Activated CD4-positive, alpha-beta T cell treated with anti-CD3 and anti-CD28 coated beads for 36 hours (primary cell): Measurements from ENCODE around the gene ADAMTSL3. TPM values are rescaled to one million over a fixed set of nuclear protein-coding genes. Genes with fewer than 3 reads are reported as not detected.

ENCODE experiments used
- ATAC-seq: fragments of 200-7000 bp; cut with Tn5 transposase; one replicate; pipeline ENCODE4 v1.10.0; 2021; ENCODE audit warnings: mild to moderate bottlenecking, moderate library complexity
- CTCF ChIA-PET: fragments of 350-600 bp; sonication (Branson Sonifier 250); formaldehyde crosslinking; loops from one replicate; lab custom pipeline; 2021; ENCODE audit warnings: antibody characterized with exemption; lab: Charles Lee
- POLR2A ChIA-PET: fragments of 350-600 bp; sonication (Branson Sonifier 250); formaldehyde crosslinking; loops from one replicate; lab custom pipeline; 2021; ENCODE audit warnings: antibody characterized with exemption, inconsistent platforms; lab: Charles Lee
- DNase-seq: peaks from one replicate; pipeline ENCODE4 v3.0.0-alpha.2; 2020
- H3K27ac Mint-ChIP-seq: one replicate; pipeline ENCODE4 v1.8.0; 2021; ENCODE audit warnings: mixed read lengths
- H3K27me3 Mint-ChIP-seq: one replicate; pipeline ENCODE4 v1.8.0; 2021; ENCODE audit warnings: mixed read lengths
- H3K36me3 Mint-ChIP-seq: one replicate; pipeline ENCODE4 v1.8.0; 2021; ENCODE audit warnings: low read depth, mixed read lengths
- H3K4me1 Mint-ChIP-seq: one replicate; pipeline ENCODE4 v1.8.0; 2021; ENCODE audit warnings: mixed read lengths
- H3K4me3 Mint-ChIP-seq: one replicate; pipeline ENCODE4 v1.8.0; 2021; ENCODE audit warnings: mild to moderate bottlenecking, moderate library complexity, mixed read lengths
- H3K9me3 Mint-ChIP-seq: one replicate; pipeline ENCODE4 v1.8.0; 2021; ENCODE audit warnings: low read depth, mixed read lengths
- intact Hi-C, 2 experiments: fragments of 100-400 bp; cut with DNase I in 1 of 2; cut with micrococcal nuclease in 1 of 2; formaldehyde crosslinking; loops; one replicate each; pipeline versions ENCODE4 v1.14.2 to v1.15.1; 2022 to 2024; cut with DNase I, micrococcal nuclease
- total RNA-seq, 2 experiments: library from RNA; stranded (reverse); gene quantifications; one replicate each; pipeline ENCODE4 v1.2.3, GENCODE V29; 2021

ADAMTSL3 gene
- total RNA-seq, 2 experiments from 2014 or later = not detected

DNA sequence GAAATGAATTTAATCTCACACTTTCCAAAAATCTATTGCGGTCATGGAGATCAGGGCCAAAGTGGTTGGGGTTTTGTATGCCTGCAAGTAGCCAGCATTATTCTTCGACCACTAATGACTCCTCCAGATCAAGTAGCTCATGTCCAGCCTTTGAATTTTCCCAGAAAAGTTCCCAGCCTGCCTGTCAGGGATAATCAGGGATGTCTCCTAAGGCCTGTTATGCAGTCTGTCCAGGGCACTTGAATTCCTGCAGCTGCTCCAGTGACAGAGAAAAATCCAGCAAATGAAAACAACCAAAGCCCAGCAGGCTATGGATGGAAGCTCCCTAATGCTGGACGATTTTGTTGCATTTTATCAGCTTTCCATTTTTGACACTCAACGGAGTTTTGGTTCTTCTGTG, 215.4 kb downstream of the ADAMTSL3 start:
- ATAC-seq (no peak), DNase-seq (no peak)
- H3K4me1 Mint-ChIP-seq = no peaks in the 10 kb centered on the region
- H3K27ac Mint-ChIP-seq = no peak overlapping the region
- peaks cover 3% of the 10 kb centered on the region for H3K27me3 Mint-ChIP-seq
- ChIA-PET CTCF (no interaction called here), POLR2A (no interaction called here)
- no peaks in the 10 kb centered on the region for H3K36me3 Mint-ChIP-seq
- no peaks in the 10 kb centered on the region for H3K9me3 Mint-ChIP-seq
- intact Hi-C loops = no loop called here
- no peak overlapping the region for H3K4me3 Mint-ChIP-seq

DNA sequence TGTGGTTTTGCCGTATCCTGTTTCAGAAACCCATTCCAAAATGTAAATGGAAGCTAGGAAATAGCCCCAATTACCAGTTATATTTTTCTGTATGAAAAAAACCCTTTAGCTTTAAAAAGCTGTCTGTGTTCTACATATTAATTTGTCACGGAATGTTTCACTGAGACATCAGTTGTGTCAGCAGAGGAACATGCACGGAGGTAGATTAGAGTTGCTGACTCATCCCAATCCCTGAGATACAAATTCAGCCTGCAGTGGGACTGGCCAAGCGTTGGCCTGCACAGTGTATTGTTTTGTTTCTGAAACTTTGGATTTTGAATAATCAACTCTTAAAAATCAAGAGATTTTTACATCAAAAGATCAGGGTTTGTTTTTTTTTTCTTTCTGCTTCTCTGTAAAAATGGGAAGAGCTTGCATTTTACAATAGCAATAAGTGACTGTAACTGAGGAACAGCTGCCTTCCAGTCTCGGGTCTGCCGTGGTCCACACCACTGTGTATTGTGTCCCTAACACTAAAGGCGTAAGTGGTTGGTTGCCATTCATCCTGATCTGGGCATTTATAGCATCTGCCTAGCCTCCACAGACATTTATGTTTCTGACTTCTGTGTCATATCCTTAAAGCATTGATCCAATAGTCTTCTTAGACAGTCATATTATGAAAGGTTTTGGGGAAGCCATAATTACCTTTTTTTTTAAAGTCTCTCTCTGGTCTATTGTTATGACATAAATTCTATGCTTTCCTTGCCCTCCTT, 218.1 kb downstream of the ADAMTSL3 start:
- Mint-ChIP-seq H3K27me3 (peaks cover 5% of the 10 kb centered on the region), H3K36me3 (no peaks in the 10 kb centered on the region), H3K4me1 (no peaks in the 10 kb centered on the region), H3K4me3 (no peak overlapping the region), H3K9me3 (no peaks in the 10 kb centered on the region), H3K27ac (no peak overlapping the region)
- intact Hi-C loops = no loop called here
- DNase-seq (no peak), ATAC-seq (no peak)
- POLR2A ChIA-PET = no interaction called here
- CTCF ChIA-PET = no interaction called here

DNA sequence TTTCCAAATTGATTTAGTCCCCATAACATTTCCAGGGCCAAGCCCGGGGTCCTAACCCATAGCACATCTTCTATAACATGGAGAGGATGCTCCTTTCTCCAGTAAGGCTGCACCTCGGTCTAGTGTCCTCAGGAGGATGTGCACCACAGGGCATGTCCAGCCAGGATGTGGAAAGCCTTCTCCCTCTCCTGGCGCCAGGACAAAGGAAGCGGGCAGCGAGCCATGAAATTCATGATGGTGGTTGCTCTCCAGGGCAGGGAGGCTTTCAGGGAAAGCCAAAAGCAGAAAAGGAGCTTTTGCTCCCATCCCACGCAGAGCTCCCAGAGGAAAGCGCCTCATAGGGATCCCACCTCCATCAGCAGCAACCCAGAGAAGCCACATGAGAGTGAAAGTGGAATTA, 220.0 kb downstream of the ADAMTSL3 start:
- Mint-ChIP-seq H3K27ac (no peak overlapping the region), H3K4me3 (no peak overlapping the region), H3K4me1 (no peaks in the 10 kb centered on the region), H3K36me3 (no peaks in the 10 kb centered on the region), H3K9me3 (no peaks in the 10 kb centered on the region), H3K27me3 (peaks cover 5% of the 10 kb centered on the region)
- ChIA-PET CTCF (no interaction called here), POLR2A (no interaction called here)
- ATAC-seq (no peak), DNase-seq (no peak)
- intact Hi-C loops = no loop called here

DNA sequence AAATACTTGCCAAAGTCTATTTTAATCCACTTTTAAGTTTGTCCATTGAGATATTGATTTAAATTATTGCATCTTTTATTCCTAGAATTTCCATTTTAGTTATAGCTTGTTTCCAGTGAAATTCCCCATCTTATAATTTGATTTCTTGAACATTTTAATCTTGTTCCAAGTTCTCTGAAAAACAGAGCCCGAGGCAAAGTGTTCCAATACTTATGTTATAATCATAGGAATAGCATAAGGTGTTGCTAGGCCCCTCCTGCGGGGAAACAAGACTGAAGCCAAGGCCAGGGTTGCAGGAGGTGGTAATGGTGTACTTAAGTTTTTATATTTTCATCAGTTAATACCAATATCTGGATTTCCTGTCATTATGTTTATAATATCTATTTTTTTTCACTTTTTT, 226.6 kb downstream of the ADAMTSL3 start:
- no peak for ATAC-seq
- intact Hi-C loops = no loop called here
- Mint-ChIP-seq H3K27me3 (no peaks in the 10 kb centered on the region), H3K27ac (no peak overlapping the region), H3K4me1 (no peaks in the 10 kb centered on the region), H3K4me3 (no peak overlapping the region), H3K36me3 (no peaks in the 10 kb centered on the region), H3K9me3 (no peaks in the 10 kb centered on the region)
- no peak for DNase-seq
- POLR2A ChIA-PET = no interaction called here
- CTCF ChIA-PET = no interaction called here

DNA sequence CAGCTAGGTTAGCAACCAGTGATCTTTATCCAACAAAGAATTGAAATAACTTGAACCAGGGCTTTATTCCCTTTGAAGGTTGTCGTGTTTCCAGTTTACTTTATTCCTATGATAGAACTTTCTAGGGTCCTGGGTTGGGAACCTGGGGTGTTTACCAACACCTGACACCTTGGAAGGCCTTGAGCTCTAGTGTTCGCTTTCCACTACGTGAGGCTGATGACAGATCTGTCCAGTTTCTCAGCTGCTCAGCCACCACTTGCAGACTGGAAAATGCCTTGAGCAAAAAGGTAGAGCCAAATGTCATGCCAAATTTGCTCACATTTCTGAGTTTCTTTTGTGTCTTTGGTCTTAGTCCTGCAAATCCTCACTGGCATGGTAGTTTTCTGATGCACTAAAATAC, 227.2 kb downstream of the ADAMTSL3 start:
- no peak for ATAC-seq
- intact Hi-C loops = no loop called here
- H3K9me3 Mint-ChIP-seq = no peaks in the 10 kb centered on the region
- no peak for DNase-seq
- no peaks in the 10 kb centered on the region for H3K27me3 Mint-ChIP-seq
- no peak overlapping the region for H3K4me3 Mint-ChIP-seq
- ChIA-PET POLR2A (no interaction called here), CTCF (no interaction called here)
- no peaks in the 10 kb centered on the region for H3K4me1 Mint-ChIP-seq
- H3K36me3 Mint-ChIP-seq = no peaks in the 10 kb centered on the region
- H3K27ac Mint-ChIP-seq = no peak overlapping the region

DNA sequence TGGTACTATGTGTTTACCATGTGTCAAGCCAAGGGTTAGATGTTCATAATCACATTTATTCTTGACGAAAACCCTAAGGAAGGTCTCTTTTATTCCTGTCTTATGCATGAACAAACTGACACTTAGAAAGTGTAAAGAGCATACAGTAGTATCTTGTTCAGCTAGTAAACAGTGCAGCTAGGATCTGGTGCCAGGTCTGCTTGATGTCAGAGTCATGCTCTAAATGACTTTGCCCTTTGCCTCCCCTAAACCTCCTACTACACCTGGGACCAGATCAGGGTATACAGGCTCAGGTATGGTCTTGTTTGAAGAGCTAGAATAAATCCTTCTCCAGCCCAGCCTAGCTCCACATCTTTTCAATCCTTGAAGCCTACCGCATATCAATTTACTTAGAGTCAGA, 232.4 kb downstream of the ADAMTSL3 start:
- intact Hi-C loops = no loop called here
- ChIA-PET POLR2A (no interaction called here), CTCF (no interaction called here)
- no peak for ATAC-seq
- H3K9me3 Mint-ChIP-seq = no peaks in the 10 kb centered on the region
- no peak overlapping the region for H3K4me3 Mint-ChIP-seq
- no peak overlapping the region for H3K27ac Mint-ChIP-seq
- DNase-seq = no peak
- H3K36me3 Mint-ChIP-seq = no peaks in the 10 kb centered on the region
- H3K4me1 Mint-ChIP-seq = no peaks in the 10 kb centered on the region
- peaks cover 4% of the 10 kb centered on the region for H3K27me3 Mint-ChIP-seq

DNA sequence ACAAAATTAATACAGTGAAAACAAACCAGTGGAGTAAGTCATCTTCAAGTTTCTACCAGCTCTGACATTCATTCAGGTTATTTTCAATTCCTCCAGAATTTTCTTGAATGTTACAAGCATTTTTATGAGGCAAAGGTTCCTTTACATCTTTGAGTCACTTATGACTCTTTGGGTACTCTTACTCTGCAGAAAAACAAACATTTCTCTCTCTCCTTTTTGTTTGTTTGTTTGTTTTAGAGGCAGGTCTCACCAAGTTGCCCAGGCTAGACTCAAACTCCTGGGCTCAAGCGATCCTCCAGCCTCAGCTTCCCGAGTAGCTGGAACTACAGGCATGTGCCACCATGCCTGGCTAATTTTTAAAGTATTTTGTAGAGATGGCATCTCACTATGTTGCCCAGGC, 233.5 kb downstream of the ADAMTSL3 start:
- no peaks in the 10 kb centered on the region for H3K4me1 Mint-ChIP-seq
- ChIA-PET POLR2A (no interaction called here), CTCF (no interaction called here)
- H3K36me3 Mint-ChIP-seq = no peaks in the 10 kb centered on the region
- H3K4me3 Mint-ChIP-seq = no peak overlapping the region
- peaks cover 6% of the 10 kb centered on the region for H3K27me3 Mint-ChIP-seq
- no peak overlapping the region for H3K27ac Mint-ChIP-seq
- ATAC-seq (no peak), DNase-seq (no peak)
- intact Hi-C loops = no loop called here
- no peaks in the 10 kb centered on the region for H3K9me3 Mint-ChIP-seq

DNA sequence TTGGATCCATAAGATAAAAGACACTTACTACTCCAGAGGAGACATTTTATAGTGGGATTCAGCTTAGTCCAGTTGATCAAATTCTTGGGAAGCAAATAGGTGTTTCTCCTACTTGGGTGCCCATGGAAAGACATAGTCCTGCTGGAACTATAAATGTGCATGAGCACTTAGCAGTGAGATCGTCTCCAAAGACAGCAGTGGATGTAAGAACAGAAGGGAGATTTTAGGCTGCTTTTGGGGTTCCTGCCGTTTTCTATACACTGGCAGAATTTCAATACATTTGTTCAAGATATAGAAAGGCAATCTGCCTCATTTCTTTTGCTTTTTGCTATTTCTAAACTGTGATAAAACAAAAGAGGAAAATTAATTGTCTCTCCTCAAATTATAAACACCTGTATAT, 234.0 kb downstream of the ADAMTSL3 start:
- Mint-ChIP-seq H3K27ac (no peak overlapping the region), H3K4me1 (no peaks in the 10 kb centered on the region), H3K27me3 (peaks cover 6% of the 10 kb centered on the region), H3K36me3 (no peaks in the 10 kb centered on the region), H3K9me3 (no peaks in the 10 kb centered on the region), H3K4me3 (no peak overlapping the region)
- no peak for ATAC-seq
- POLR2A ChIA-PET = no interaction called here
- CTCF ChIA-PET = no interaction called here
- no peak for DNase-seq
- intact Hi-C loops = no loop called here

DNA sequence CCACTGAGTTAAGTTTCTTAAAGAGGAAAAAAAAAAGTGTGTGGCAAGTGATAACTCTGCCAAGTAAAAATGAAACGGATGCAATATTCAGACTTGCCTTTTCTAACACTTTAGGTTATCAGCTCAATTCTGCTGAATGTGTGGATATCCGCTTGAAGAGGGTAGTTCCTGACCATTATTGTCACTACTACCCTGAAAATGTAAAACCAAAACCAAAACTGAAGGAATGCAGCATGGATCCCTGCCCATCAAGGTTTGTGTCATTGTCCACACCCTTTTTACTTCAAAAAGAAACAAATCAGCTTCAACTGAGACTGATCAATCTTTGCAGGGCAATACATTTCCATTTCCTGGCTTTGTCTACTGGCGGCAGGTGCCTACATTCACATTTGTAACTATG, 236.1 kb downstream of the ADAMTSL3 start:
- no peak for ATAC-seq
- H3K27ac Mint-ChIP-seq = no peak overlapping the region
- ChIA-PET POLR2A (no interaction called here), CTCF (no interaction called here)
- no peaks in the 10 kb centered on the region for H3K9me3 Mint-ChIP-seq
- DNase-seq = no peak
- peaks cover 6% of the 10 kb centered on the region for H3K27me3 Mint-ChIP-seq
- H3K4me3 Mint-ChIP-seq = no peak overlapping the region
- no peaks in the 10 kb centered on the region for H3K4me1 Mint-ChIP-seq
- H3K36me3 Mint-ChIP-seq = no peaks in the 10 kb centered on the region
- intact Hi-C loops = no loop called here

DNA sequence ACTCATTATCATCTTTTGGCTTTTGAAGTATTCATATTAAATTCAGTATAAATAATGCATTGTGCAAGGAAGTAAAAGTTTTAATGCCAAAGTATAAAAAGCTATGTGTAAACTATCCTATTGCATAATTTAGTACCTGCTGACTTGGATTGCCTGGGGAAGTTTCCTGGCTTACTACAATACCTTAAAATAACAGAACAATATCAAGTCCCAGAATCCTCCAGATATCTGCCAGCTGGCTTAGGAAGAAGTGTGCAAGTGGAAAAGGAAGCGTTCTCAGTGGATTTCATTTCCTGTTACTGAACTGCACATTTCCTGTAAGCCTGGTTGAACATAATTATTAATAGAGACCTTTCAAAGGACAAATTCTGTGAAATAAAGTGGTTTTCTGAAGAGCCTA, 236.7 kb downstream of the ADAMTSL3 start:
- peaks cover 6% of the 10 kb centered on the region for H3K27me3 Mint-ChIP-seq
- H3K9me3 Mint-ChIP-seq = no peaks in the 10 kb centered on the region
- DNase-seq (no peak), ATAC-seq (no peak)
- intact Hi-C loops = no loop called here
- no peak overlapping the region for H3K27ac Mint-ChIP-seq
- ChIA-PET POLR2A (no interaction called here), CTCF (no interaction called here)
- H3K4me3 Mint-ChIP-seq = no peak overlapping the region
- no peaks in the 10 kb centered on the region for H3K4me1 Mint-ChIP-seq
- no peaks in the 10 kb centered on the region for H3K36me3 Mint-ChIP-seq

DNA sequence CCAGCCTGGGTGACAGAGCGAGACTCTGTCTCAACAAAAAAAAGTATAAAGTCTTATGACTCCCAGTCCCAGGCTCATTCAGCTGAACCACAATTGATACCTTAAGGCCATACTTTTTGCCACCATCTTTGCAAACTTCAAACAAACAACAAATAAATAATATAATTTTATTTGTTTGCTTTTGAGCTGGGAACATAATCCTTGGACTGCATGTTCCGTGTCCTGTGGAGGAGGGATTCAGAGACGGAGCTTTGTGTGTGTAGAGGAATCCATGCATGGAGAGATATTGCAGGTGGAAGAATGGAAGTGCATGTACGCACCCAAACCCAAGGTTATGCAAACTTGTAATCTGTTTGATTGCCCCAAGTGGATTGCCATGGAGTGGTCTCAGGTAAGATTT, 238.6 kb downstream of the ADAMTSL3 start:
- Mint-ChIP-seq H3K4me1 (no peaks in the 10 kb centered on the region), H3K27ac (no peak overlapping the region), H3K9me3 (no peaks in the 10 kb centered on the region), H3K36me3 (no peaks in the 10 kb centered on the region), H3K4me3 (no peak overlapping the region), H3K27me3 (peaks cover 6% of the 10 kb centered on the region)
- intact Hi-C loops = no loop called here
- ATAC-seq = no peak
- no peak for DNase-seq
- ChIA-PET CTCF (no interaction called here), POLR2A (no interaction called here)

DNA sequence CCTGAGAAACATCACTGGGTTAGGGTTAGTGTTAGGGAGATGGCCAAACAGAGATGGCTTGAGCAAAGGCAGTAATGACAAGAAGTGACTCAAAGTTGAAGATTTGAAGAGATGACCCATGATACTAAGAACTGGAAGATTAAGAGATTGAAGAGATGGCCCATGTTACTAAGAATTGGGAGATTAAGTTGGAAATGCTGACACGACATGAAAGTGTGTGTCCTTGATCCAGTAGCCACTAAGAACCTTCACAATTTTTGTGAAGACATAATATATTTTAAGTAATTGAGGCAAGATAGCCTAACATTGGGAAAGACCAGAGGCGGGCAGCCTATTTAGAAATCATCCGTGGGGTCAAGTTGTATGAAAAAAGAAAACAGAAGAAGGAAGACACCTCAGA, 239.4 kb downstream of the ADAMTSL3 start:
- ChIA-PET CTCF (interaction anchor here (0.5 kb wide), 1 partner anchor 59 kb away, joined by 3 read pairs; no protein-coding TSS in a partner anchor), POLR2A (no interaction called here)
- no peak overlapping the region for H3K4me3 Mint-ChIP-seq
- no peak for DNase-seq
- no peak overlapping the region for H3K27ac Mint-ChIP-seq
- no peaks in the 10 kb centered on the region for H3K4me1 Mint-ChIP-seq
- H3K36me3 Mint-ChIP-seq = no peaks in the 10 kb centered on the region
- peaks cover 6% of the 10 kb centered on the region for H3K27me3 Mint-ChIP-seq
- ATAC-seq = no peak
- intact Hi-C loops = no loop called here
- H3K9me3 Mint-ChIP-seq = no peaks in the 10 kb centered on the region
